Astrocyte of the spinal cord (primary cell): ENCODE results near the gene PROX1.

Experiments
- DNase-seq: peaks from one replicate; pipeline ENCODE4 v3.0.0; 2011; ENCODE audit warnings: low read depth, low spot score
- H3K4me3 ChIP-seq: 2 replicates; pipeline ENCODE4 v1.5.1; 2011; ENCODE audit warnings: low read depth, mild to moderate bottlenecking, low read length, moderate library complexity
- CTCF ChIP-seq: IDR thresholded peaks from 2 replicates; pipeline ENCODE4 v1.5.1; 2012; ENCODE audit warnings: low read depth, mild to moderate bottlenecking, low read length, inconsistent platforms
- in situ Hi-C: cut with HindIII; loops from 2 replicates; pipeline ENCODE4 v1.10.0; 2017; ENCODE audit warnings: low sequenced_read_pairs

Gene PROX1

GRCh38 chr1:214068979-214069378, 81.2 kb downstream of the PROX1 start:
- in situ Hi-C loops, result no loop called here

GRCh38 chr1:214071469-214071868, 83.7 kb downstream of the PROX1 start:
- no peak for TF ChIP-seq CTCF
- in situ Hi-C loops, result no loop called here
- no peak overlapping the region for H3K4me3 ChIP-seq
- DNase-seq, result no peak

More at GRCh38 chr1:214068979-214069378, 81.2 kb downstream of the PROX1 start:
- DNase-seq, result no peak
- H3K4me3 ChIP-seq, result no peak overlapping the region
- no peak for TF ChIP-seq CTCF

- no peak for TF ChIP-seq CTCF
- no peak overlapping the region for H3K4me3 ChIP-seq
- DNase-seq, result no peak
- in situ Hi-C loops, result no loop called here
Observed at GRCh38 chr1:214072426-214073157, 84.8 kb downstream of the PROX1 start.

- in situ Hi-C loops, result no loop called here
- no peak for DNase-seq
- H3K4me3 ChIP-seq, result no peak overlapping the region
- TF ChIP-seq CTCF, result no peak
Observed at GRCh38 chr1:214074477-214074876, 86.7 kb downstream of the PROX1 start.

GRCh38 chr1:214075305-214075998, 87.7 kb downstream of the PROX1 start:
- H3K4me3 ChIP-seq, result no peak overlapping the region
- in situ Hi-C loops, result no loop called here
- no peak for TF ChIP-seq CTCF
- DNase-seq, result no peak

- in situ Hi-C loops, result no loop called here
- no peak overlapping the region for H3K4me3 ChIP-seq
Observed at GRCh38 chr1:214075999-214076707, 88.4 kb downstream of the PROX1 start.

More at GRCh38 chr1:214075999-214076707, 88.4 kb downstream of the PROX1 start:
- DNase-seq, result no peak
- TF ChIP-seq CTCF, result no peak
